ENCODE results near the gene RAB18.
"Not testable (repeated sequence)": the region's sequence is repeated elsewhere in the genome, so short reads cannot be mapped to it uniquely, and the experiment has no call there.

Gene RAB18

GRCh38 chr10:27504007-27504807, at the start of gene RAB18:
Gene RAB18, plus strand, starts transcription at chr10:27504304. Its CDS starts 66 bp downstream, at chr10:27504370.
- DNase-seq = peak; percentile 99

GRCh38 chr10:27454837-27455236, 49.3 kb upstream of the RAB18 start:
- DNase-seq = no peak

- no peak for DNase-seq
These were observed 46.7 kb upstream of the RAB18 start for GRCh38 chr10:27457261-27457945.

- peak; percentile 61 for DNase-seq
These were observed 46.1 kb upstream of the RAB18 start for GRCh38 chr10:27457966-27458365.

- no peak for DNase-seq
These were observed 42.8 kb upstream of the RAB18 start for GRCh38 chr10:27461312-27461711.

- DNase-seq = no peak
These were observed 40.1 kb upstream of the RAB18 start for GRCh38 chr10:27463961-27464360.

- no peak for DNase-seq
These were observed 39.1 kb upstream of the RAB18 start for GRCh38 chr10:27464993-27465392.

GRCh38 chr10:27465596-27465995, 38.5 kb upstream of the RAB18 start:
- not testable (repeated sequence) for DNase-seq

- no peak for DNase-seq
These were observed 33.2 kb upstream of the RAB18 start for GRCh38 chr10:27470885-27471284.

- no peak for DNase-seq
These were observed 29.4 kb upstream of the RAB18 start for GRCh38 chr10:27474741-27475140.

- no peak for DNase-seq
These were observed 25.1 kb upstream of the RAB18 start for GRCh38 chr10:27479016-27479415.

- DNase-seq = peak; percentile 52
These were observed 22.6 kb upstream of the RAB18 start for GRCh38 chr10:27481486-27481885.

- DNase-seq = no peak
These were observed 20.8 kb upstream of the RAB18 start for GRCh38 chr10:27482984-27483956.

GRCh38 chr10:27485368-27485767, 18.7 kb upstream of the RAB18 start:
- DNase-seq = no peak

GRCh38 chr10:27485986-27486385, 18.1 kb upstream of the RAB18 start:
- no peak for DNase-seq

GRCh38 chr10:27490807-27491206, 13.3 kb upstream of the RAB18 start:
- no peak for DNase-seq

- DNase-seq = peak; percentile 30
These were observed 9.8 kb upstream of the RAB18 start for GRCh38 chr10:27494116-27494805.

GRCh38 chr10:27496137-27496536, 8.0 kb upstream of the RAB18 start:
- no peak for DNase-seq

GRCh38 chr10:27500096-27500495, 4.0 kb upstream of the RAB18 start:
- DNase-seq = no peak

- no peak for DNase-seq
These were observed 3.2 kb upstream of the RAB18 start for GRCh38 chr10:27500886-27501285.

- DNase-seq = no peak
These were observed 552 bp upstream of the RAB18 start for GRCh38 chr10:27503498-27504006.

- peak; percentile 48 for DNase-seq
These were observed 830 bp downstream of the RAB18 start for GRCh38 chr10:27504808-27505460.

Measured in OCI-M1 (cell line).